LNCAP (cell line): ENCODE measurements around the gene SAG.
A peak's percentile ranks its signal among the peaks of the same experiment; 100 is the strongest.

Experiments used
- CTCF ChIP-seq: fragments of 450-650 bp; IDR thresholded peaks from 2 replicates; pipeline ENCODE4 v1.5.1; 2017; ENCODE audit warnings: mild to moderate bottlenecking

SAG gene

GRCh38 chr2:233353101-233353768 lies 45.6 kb downstream of the SAG start:
- TF ChIP-seq CTCF: no peak

GRCh38 chr2:233353769-233354499 lies 46.3 kb downstream of the SAG start, which contains the start of gene DGKD:
DGKD (plus strand) TSS chr2:233354494; CDS start chr2:233354519, 25 bp downstream.
- peak; percentile 49 for TF ChIP-seq CTCF

- no peak for TF ChIP-seq CTCF
Observed at GRCh38 chr2:233354500-233354924, 46.9 kb downstream of the SAG start.

- TF ChIP-seq CTCF: no peak
Observed at GRCh38 chr2:233354971-233355574, 47.5 kb downstream of the SAG start.

GRCh38 chr2:233355916-233356315 lies 48.3 kb downstream of the SAG start:
- TF ChIP-seq CTCF: no peak

GRCh38 chr2:233356546-233357308 lies 49.1 kb downstream of the SAG start:
- TF ChIP-seq CTCF: no peak

GRCh38 chr2:233358335-233358734 lies 50.7 kb downstream of the SAG start:
- TF ChIP-seq CTCF: no peak
